Measurements from ENCODE around the gene SLC6A6. TPM values are rescaled to one million over a fixed set of nuclear protein-coding genes. Genes with fewer than 3 reads are reported as not detected.
A peak's percentile ranks its signal among the peaks of the same experiment; 100 is the strongest.

Gene SLC6A6
- total and polyA plus RNA-seq, 10 of the 15 experiments (the other 5 are each of a cell fraction or from before 2014, with no cell fraction given): 5.6 to 47.0 (median 20.2) TPM

DNA sequence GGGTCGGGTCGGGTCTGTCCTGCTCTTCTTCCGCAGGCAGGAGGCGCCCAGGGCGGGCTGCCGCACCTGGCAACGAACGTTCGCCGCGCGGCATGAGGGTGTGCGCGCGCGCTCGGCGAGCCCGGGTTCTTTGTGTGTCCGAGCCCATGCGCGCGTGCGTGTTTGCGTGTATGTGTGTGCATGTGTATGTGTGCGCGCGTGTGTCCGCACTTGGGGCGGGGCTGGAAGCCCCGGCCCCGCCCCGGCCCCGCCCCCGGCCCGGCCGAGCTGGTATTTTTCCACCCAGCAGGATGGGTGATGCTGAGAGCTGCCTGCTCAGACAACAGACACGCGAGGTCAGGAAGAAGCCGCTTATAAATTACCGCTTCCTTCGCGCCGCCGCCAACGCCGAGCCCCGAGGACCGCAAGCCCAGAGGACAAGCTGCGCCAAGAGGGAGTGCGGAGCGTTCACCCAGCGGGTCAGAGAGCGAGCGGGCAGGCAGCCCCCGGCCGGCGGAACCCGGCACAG, at the start of gene SLC6A6 (continued):
- TF ChIP-seq, protein P1, sequence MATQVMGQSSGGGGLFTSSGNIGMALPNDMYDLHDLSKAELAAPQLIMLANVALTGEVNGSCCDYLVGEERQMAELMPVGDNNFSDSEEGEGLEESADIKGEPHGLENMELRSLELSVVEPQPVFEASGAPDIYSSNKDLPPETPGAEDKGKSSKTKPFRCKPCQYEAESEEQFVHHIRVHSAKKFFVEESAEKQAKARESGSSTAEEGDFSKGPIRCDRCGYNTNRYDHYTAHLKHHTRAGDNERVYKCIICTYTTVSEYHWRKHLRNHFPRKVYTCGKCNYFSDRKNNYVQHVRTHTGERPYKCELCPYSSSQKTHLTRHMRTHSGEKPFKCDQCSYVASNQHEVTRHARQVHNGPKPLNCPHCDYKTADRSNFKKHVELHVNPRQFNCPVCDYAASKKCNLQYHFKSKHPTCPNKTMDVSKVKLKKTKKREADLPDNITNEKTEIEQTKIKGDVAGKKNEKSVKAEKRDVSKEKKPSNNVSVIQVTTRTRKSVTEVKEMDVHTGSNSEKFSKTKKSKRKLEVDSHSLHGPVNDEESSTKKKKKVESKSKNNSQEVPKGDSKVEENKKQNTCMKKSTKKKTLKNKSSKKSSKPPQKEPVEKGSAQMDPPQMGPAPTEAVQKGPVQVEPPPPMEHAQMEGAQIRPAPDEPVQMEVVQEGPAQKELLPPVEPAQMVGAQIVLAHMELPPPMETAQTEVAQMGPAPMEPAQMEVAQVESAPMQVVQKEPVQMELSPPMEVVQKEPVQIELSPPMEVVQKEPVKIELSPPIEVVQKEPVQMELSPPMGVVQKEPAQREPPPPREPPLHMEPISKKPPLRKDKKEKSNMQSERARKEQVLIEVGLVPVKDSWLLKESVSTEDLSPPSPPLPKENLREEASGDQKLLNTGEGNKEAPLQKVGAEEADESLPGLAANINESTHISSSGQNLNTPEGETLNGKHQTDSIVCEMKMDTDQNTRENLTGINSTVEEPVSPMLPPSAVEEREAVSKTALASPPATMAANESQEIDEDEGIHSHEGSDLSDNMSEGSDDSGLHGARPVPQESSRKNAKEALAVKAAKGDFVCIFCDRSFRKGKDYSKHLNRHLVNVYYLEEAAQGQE (IDR thresholded peaks at IDR 0.05; ENCODE audit: low read depth, low read length): no peak
- TF ChIP-seq HCFC1 (IDR thresholded peaks at IDR 0.05; ENCODE audit: low read length) (no peak), SUZ12 (IDR thresholded peaks at IDR 0.05; ENCODE audit: unreplicated experiment) (no peak), PML (IDR thresholded peaks at IDR 0.05; ENCODE audit: low read length) (no peak), PAX5 (IDR thresholded peaks at IDR 0.05; ENCODE audit: borderline replicate concordance, low read depth, low read length) (no peak), MTA2 (IDR thresholded peaks at IDR 0.05; ENCODE audit: low read depth) (no peak), TARDBP (IDR thresholded peaks at IDR 0.05; ENCODE audit: borderline replicate concordance) (no peak), RAD21 (IDR thresholded peaks at IDR 0.05; ENCODE audit: insufficient read depth, low read depth, low read length) (peak; percentile 46; the same call in 1 of the 2 replicates), CHD4 (IDR thresholded peaks at IDR 0.05) (no peak), ZSCAN29 (IDR thresholded peaks at IDR 0.05) (no peak), POLR2AphosphoS5 (IDR thresholded peaks at IDR 0.05; ENCODE audit: low read length) (peak; percentile 67), TAF1 (IDR thresholded peaks at IDR 0.05; ENCODE audit: borderline replicate concordance, low read depth, low read length) (0 out of 2 replicates have a peak, but pooled peaks have one; percentile 41)
- TF ChIP-seq, protein P2, sequence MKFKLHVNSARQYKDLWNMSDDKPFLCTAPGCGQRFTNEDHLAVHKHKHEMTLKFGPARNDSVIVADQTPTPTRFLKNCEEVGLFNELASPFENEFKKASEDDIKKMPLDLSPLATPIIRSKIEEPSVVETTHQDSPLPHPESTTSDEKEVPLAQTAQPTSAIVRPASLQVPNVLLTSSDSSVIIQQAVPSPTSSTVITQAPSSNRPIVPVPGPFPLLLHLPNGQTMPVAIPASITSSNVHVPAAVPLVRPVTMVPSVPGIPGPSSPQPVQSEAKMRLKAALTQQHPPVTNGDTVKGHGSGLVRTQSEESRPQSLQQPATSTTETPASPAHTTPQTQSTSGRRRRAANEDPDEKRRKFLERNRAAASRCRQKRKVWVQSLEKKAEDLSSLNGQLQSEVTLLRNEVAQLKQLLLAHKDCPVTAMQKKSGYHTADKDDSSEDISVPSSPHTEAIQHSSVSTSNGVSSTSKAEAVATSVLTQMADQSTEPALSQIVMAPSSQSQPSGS (IDR thresholded peaks at IDR 0.05; ENCODE audit: low read length): no peak
- TF ChIP-seq, protein P3, sequence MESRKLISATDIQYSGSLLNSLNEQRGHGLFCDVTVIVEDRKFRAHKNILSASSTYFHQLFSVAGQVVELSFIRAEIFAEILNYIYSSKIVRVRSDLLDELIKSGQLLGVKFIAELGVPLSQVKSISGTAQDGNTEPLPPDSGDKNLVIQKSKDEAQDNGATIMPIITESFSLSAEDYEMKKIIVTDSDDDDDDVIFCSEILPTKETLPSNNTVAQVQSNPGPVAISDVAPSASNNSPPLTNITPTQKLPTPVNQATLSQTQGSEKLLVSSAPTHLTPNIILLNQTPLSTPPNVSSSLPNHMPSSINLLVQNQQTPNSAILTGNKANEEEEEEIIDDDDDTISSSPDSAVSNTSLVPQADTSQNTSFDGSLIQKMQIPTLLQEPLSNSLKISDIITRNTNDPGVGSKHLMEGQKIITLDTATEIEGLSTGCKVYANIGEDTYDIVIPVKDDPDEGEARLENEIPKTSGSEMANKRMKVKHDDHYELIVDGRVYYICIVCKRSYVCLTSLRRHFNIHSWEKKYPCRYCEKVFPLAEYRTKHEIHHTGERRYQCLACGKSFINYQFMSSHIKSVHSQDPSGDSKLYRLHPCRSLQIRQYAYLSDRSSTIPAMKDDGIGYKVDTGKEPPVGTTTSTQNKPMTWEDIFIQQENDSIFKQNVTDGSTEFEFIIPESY (IDR thresholded peaks at IDR 0.05): no peak
- TF ChIP-seq, protein P4, sequence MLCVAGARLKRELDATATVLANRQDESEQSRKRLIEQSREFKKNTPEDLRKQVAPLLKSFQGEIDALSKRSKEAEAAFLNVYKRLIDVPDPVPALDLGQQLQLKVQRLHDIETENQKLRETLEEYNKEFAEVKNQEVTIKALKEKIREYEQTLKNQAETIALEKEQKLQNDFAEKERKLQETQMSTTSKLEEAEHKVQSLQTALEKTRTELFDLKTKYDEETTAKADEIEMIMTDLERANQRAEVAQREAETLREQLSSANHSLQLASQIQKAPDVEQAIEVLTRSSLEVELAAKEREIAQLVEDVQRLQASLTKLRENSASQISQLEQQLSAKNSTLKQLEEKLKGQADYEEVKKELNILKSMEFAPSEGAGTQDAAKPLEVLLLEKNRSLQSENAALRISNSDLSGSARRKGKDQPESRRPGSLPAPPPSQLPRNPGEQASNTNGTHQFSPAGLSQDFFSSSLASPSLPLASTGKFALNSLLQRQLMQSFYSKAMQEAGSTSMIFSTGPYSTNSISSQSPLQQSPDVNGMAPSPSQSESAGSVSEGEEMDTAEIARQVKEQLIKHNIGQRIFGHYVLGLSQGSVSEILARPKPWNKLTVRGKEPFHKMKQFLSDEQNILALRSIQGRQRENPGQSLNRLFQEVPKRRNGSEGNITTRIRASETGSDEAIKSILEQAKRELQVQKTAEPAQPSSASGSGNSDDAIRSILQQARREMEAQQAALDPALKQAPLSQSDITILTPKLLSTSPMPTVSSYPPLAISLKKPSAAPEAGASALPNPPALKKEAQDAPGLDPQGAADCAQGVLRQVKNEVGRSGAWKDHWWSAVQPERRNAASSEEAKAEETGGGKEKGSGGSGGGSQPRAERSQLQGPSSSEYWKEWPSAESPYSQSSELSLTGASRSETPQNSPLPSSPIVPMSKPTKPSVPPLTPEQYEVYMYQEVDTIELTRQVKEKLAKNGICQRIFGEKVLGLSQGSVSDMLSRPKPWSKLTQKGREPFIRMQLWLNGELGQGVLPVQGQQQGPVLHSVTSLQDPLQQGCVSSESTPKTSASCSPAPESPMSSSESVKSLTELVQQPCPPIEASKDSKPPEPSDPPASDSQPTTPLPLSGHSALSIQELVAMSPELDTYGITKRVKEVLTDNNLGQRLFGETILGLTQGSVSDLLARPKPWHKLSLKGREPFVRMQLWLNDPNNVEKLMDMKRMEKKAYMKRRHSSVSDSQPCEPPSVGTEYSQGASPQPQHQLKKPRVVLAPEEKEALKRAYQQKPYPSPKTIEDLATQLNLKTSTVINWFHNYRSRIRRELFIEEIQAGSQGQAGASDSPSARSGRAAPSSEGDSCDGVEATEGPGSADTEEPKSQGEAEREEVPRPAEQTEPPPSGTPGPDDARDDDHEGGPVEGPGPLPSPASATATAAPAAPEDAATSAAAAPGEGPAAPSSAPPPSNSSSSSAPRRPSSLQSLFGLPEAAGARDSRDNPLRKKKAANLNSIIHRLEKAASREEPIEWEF (IDR thresholded peaks at IDR 0.05; ENCODE audit: insufficient replicate concordance, low read depth, low read length): no peak
- TF ChIP-seq, protein P5, sequence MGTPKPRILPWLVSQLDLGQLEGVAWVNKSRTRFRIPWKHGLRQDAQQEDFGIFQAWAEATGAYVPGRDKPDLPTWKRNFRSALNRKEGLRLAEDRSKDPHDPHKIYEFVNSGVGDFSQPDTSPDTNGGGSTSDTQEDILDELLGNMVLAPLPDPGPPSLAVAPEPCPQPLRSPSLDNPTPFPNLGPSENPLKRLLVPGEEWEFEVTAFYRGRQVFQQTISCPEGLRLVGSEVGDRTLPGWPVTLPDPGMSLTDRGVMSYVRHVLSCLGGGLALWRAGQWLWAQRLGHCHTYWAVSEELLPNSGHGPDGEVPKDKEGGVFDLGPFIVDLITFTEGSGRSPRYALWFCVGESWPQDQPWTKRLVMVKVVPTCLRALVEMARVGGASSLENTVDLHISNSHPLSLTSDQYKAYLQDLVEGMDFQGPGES (IDR thresholded peaks at IDR 0.05): no peak

Data from GM12878 (cell line).